ENCODE results near the gene KCTD17.

Gene KCTD17

DNA sequence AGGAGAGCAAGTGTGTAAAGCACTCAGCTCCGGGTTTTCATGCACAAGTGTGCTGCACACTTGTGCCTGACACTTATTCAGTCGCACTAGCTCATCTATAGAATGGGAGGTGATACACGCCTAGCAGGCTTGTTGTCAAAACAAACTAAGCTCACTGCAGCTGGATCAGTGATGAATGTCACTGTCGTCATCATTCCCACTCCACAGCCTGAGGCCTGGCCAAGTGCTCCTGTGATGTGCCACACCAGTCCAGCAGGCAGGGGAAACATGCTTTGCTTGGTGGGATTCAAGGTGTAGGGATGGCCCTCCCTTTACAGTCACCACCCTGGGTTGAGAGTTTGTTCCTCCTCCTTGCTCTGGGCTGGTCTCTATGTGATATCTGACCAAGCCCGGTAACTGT is 25.2 kb upstream of the KCTD17 start:
- H3K36me3 Mint-ChIP-seq (ENCODE audit: low read depth) = no peaks in the 10 kb centered on the region
- no peak overlapping the region for H3K4me3 Mint-ChIP-seq
- peaks cover 4% of the 10 kb centered on the region for H3K27me3 Mint-ChIP-seq
- peaks cover 2% of the 10 kb centered on the region for H3K4me1 Mint-ChIP-seq
- DNase-seq (no peak), ATAC-seq (no peak)
- H3K27ac Mint-ChIP-seq = no peak overlapping the region
- H3K9me3 Mint-ChIP-seq = no peaks in the 10 kb centered on the region

DNA sequence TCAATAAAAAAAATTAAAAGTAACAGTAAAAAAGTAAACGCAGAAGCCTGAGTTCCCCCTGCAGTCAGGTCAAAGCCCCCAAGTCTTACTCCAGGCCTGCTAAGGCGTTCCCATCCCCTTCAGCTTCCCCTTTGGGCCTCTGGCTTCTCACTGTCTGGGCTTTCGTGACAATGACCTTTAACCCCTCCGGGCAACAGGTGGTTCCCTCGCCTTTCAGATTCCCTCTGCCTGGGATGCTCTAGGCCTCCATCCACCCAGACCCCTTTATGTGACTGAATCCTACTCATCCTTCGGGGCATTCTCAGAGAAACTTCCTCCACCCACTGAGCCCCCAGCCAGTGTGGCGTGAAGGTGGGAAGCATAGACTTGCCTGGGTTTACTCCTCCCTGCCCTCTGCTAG is 24.0 kb upstream of the KCTD17 start:
- ATAC-seq (no peak), DNase-seq (no peak)
- H3K4me1 Mint-ChIP-seq = peaks cover 2% of the 10 kb centered on the region
- H3K27ac Mint-ChIP-seq = no peak overlapping the region
- no peaks in the 10 kb centered on the region for H3K9me3 Mint-ChIP-seq
- H3K27me3 Mint-ChIP-seq = no peaks in the 10 kb centered on the region
- no peak overlapping the region for H3K4me3 Mint-ChIP-seq
- H3K36me3 Mint-ChIP-seq (ENCODE audit: low read depth) = no peaks in the 10 kb centered on the region

DNA sequence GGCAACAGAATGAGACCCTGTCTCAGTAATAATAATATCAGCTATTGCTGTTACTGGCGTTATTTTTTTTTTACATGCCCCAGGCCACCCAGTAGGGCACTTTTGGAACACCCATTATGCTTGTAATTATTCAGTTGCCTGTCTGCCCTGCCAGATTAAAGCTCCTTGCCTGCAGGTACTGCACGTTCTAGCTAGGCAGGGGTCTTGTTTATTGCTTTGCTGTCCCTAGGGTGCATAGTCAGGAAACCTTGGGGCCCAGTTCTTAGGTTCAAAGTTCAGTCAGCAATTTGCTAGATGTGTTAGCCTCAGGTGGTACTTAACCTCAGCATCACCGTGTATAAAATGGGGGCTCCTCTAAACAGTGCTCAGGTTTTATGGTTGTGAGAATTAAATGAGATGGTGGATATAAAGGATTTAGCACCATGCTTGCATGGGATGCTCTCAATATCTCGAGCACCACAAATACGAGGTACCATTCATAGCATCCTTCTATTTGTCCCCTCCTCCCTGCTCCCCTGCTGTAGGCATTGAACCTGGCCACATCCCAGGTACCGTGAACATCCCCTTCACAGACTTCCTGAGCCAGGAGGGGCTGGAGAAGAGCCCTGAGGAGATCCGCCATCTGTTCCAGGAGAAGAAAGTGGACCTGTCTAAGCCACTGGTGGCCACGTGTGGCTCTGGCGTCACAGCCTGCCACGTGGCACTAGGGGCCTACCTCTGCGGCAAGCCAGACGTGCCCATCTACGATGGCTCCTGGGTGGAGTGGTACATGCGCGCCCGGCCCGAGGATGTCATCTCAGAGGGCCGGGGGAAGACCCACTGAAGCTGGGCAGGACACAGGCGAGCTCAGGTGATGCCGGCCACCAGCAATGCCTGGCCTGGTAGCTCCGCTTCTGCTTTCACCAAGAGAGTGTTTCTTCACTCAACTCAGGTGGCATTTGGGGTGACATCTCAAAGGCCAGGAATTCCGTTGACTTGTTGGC is 22.6 kb upstream of the KCTD17 start:
- no peaks in the 10 kb centered on the region for H3K36me3 Mint-ChIP-seq (ENCODE audit: low read depth)
- H3K27ac Mint-ChIP-seq = no peak overlapping the region
- H3K9me3 Mint-ChIP-seq = no peaks in the 10 kb centered on the region
- H3K4me3 Mint-ChIP-seq = no peak overlapping the region
- peaks cover 2% of the 10 kb centered on the region for H3K4me1 Mint-ChIP-seq
- DNase-seq = no peak
- ATAC-seq = no peak
- H3K27me3 Mint-ChIP-seq = no peaks in the 10 kb centered on the region

DNA sequence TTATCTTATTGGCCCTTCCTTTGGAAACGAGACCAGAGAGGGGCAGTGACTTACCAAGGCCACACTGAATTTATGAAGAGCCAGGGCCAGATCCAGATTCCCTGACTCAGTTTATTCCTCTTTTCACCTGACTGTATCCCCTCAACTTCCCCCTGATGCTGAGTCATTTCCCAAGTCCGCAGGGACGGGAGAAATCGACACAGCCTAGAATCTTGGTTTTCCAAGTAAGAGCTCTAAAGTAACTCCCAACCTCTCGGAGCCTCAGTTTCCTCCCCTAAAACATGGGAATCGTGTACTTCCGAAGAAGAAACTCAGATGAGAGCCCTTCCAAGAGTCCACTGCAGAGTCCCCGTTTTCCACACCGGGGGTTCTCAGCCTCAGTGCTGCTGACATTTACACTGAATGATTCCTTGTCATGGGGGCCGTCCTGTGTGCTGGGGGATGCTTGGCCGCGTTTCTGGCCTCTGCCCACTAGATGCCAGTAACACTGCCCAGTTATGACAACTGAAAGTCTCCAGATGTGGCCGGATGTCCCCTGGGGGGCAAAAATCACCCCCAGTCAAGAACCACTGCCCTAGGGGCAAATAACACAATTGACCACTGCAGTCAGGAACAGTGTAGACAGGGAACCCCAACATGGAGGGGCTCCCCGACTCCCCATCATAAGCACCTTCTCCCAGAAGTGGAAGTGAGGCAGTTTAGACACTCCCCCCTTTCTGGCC is 20.8 kb upstream of the KCTD17 start:
- H3K9me3 Mint-ChIP-seq = no peaks in the 10 kb centered on the region
- no peak for ATAC-seq
- H3K36me3 Mint-ChIP-seq (ENCODE audit: low read depth) = no peaks in the 10 kb centered on the region
- no peaks in the 10 kb centered on the region for H3K27me3 Mint-ChIP-seq
- no peak overlapping the region for H3K4me3 Mint-ChIP-seq
- DNase-seq = no peak
- no peak overlapping the region for H3K27ac Mint-ChIP-seq
- no peaks in the 10 kb centered on the region for H3K4me1 Mint-ChIP-seq

DNA sequence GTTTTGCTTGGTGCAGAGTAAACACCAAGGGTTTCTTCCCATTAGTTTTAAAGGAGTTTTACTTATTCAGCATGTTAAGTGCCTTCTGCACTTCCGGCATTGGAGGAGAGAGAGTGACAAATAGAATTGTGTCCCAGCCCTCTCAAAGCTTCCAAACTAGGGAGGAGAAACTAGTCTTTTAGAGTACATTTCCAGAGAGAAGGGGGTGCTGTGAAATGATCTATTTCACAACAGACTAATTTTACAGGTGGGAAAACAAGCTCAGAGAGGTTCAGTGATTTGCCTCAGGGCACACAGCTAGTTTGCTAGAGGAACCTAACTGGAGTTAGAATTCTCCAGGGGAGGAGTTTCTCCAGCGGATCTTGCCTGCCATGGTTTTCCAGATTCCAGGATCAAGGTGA is 19.4 kb upstream of the KCTD17 start:
- Mint-ChIP-seq H3K27me3 (peaks cover 7% of the 10 kb centered on the region), H3K4me1 (no peaks in the 10 kb centered on the region), H3K9me3 (no peaks in the 10 kb centered on the region), H3K27ac (no peak overlapping the region), H3K4me3 (no peak overlapping the region), H3K36me3 (ENCODE audit: low read depth) (no peaks in the 10 kb centered on the region)
- no peak for DNase-seq
- no peak for ATAC-seq

DNA sequence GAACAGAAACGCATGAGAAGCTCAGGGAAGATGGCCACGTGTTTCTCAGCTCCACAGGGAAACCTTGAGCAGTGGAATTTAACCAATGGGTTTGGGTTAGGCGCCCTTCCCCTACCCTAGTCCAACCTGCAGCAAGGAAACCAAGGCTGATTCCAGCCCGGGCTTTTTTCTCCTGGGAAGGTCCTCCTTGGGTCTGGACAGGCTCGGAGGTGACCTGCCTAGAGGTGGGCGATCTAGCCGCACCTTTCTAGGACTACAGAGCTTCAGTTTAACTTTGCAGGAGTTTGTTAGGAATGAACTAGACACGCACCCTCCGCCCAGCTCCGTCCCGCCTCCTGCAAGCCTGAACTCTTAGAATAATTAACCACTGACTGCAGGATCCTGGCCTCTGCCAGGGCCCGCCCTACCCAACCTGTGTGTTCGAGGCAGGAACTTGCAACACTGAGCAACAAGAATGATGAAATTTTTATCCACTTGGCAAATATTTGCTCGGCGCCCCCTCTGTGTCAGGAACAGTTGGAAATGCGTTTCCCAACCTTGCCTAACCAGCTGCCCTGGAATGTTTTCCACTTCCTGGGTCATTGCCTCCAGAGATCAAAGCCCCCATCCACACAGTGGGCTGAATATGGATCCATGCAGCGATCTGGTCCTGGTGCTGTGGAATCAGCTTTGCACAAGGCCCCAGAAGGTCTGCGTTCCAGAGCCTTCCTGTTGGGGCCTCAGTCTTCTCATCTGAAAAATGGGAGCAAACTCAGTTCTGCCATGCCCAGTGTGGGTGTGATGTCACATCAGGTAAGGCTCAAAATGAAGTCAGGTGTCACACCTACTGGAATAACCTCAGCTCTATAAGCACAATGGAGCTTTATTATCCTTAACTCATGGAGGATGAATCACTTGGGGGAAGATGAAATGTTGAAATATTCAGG is 18.7 kb upstream of the KCTD17 start:
- Mint-ChIP-seq H3K27me3 (peaks cover 9% of the 10 kb centered on the region), H3K4me3 (no peak overlapping the region), H3K27ac (no peak overlapping the region), H3K4me1 (no peaks in the 10 kb centered on the region), H3K36me3 (ENCODE audit: low read depth) (no peaks in the 10 kb centered on the region), H3K9me3 (no peaks in the 10 kb centered on the region)
- ATAC-seq (no peak), DNase-seq (no peak)

DNA sequence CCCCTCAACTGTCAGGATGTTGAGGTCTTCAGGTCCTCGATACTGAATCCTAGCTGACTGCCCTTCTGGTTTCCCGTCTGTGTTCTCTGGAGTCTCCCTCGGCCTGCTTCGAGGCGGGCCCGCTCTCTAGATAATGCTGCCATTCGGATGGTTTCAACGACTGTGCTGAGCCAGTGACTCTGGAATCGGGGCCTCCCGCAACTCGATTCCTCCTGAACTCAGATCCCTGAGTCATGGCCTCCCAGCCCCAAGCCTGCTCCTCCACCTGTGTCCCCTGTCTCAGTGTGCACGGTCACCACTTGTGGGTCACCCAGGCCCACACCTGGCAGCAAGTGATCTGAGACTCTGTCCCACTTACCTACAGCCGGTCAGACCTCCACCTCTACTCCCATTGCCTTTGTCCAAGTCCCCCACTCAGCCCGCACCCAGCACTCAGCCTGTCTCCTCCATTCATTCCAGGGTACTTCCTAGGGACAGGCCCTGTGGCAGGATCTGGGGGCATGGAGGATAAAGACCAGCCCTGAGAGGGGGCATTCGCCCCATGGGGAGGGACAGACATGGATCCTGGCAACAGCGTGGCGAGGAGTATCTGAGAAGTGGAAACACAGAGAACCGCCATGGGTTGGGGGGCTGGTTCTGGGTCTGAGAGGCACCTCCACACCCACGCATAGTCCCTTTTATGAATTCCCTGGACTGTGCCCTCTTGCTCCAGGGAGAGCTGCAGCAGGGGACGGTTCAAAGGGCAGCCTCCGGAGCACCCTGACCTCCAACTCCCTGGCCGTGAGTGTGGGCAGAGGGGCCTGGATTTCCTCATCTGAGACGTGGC is 17.7 kb upstream of the KCTD17 start:
- H3K4me1 Mint-ChIP-seq = no peaks in the 10 kb centered on the region

DNA sequence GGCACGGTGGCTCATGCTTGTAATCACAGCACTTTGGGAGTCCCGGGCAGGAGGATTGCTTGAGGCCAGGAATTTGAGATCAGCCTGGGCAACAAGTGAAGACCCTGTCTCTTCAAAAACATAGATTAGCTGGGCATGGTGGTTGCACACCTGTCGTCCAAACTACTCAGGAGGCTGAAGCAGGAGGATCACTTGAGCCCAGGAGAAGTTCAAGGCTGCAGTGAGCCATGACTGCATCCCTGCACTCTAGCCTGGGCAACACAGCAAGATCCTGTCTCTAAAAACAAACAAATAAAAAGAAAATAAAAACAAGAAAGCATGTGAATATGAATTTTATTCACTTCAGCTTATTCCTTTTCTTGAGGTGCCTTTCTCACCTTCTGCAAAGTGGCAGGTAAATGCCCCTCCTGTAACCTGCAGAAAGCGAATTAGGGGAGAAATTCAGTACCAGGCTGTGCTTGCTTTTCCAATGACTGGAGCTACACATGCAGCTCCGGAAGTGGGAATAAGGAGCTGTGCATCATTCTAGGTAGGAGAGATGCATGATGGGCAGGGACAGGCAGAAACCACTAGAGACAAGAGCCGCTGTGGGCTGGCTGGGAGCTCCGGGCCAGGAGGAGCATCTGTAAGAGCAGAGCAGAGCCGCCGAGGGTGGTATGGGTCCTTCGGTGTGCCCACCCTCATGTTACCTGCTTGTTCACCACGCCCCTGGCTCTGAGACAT is 14.7 kb upstream of the KCTD17 start:
- Mint-ChIP-seq H3K36me3 (ENCODE audit: low read depth) (no peaks in the 10 kb centered on the region), H3K27ac (no peak overlapping the region), H3K4me1 (peaks cover 9% of the 10 kb centered on the region), H3K9me3 (no peaks in the 10 kb centered on the region), H3K4me3 (no peak overlapping the region), H3K27me3 (peaks cover 9% of the 10 kb centered on the region)
- ATAC-seq (no peak), DNase-seq (no peak)

More for the DNA sequence above, 17.7 kb upstream of the KCTD17 start:
- peaks cover 9% of the 10 kb centered on the region for H3K27me3 Mint-ChIP-seq
- ATAC-seq (peak; percentile 24), DNase-seq (no peak)
- no peak overlapping the region for H3K27ac Mint-ChIP-seq
- no peaks in the 10 kb centered on the region for H3K9me3 Mint-ChIP-seq
- H3K4me3 Mint-ChIP-seq = no peak overlapping the region
- no peaks in the 10 kb centered on the region for H3K36me3 Mint-ChIP-seq (ENCODE audit: low read depth)

DNA sequence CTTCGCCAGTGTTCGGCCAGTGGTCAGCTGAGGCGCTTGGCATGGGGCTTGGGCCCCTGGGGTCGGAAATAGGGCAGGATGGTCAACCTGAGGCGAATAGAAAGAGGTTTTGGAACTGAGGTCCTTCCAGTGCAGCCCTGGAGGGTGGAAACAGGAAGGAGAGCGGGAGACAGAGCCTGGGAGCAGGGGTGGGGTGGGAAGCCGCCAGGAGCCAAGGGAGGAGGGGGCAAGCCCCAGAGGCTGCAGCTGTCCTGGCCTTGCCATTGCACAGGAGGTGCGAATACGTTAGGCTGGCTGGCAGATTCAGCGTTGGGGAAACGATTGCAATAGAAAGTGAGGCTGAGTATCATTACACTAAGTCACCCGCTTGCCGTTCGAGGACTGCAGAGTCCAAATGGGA is 13.9 kb upstream of the KCTD17 start:
- Mint-ChIP-seq H3K4me1 (peaks cover 9% of the 10 kb centered on the region), H3K9me3 (no peaks in the 10 kb centered on the region), H3K4me3 (no peak overlapping the region), H3K36me3 (ENCODE audit: low read depth) (no peaks in the 10 kb centered on the region), H3K27ac (no peak overlapping the region), H3K27me3 (peaks cover 9% of the 10 kb centered on the region)
- DNase-seq (no peak), ATAC-seq (no peak)

DNA sequence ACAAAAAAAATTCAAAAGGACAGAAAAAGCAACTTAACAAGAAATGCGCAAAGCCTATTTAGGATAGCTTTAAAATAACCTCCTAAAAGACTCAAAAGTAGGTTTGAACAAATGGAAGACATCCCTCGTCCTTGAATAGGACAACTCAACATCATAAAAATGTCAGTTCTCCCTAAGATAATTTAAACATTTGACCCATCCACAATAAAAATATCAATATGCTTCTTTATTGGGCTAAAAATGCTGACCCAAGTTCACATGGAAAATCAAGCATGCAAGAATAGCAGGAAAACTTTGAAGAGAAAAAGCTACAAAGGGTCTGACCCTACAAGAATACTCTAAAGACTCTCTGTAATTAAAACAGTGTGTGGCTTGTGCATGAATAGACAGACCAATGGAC is 12.1 kb upstream of the KCTD17 start:
- DNase-seq (no peak), ATAC-seq (no peak)
- Mint-ChIP-seq H3K36me3 (ENCODE audit: low read depth) (no peaks in the 10 kb centered on the region), H3K27me3 (peaks cover 9% of the 10 kb centered on the region), H3K27ac (no peak overlapping the region), H3K4me1 (peaks cover 10% of the 10 kb centered on the region), H3K9me3 (no peaks in the 10 kb centered on the region), H3K4me3 (no peak overlapping the region)

DNA sequence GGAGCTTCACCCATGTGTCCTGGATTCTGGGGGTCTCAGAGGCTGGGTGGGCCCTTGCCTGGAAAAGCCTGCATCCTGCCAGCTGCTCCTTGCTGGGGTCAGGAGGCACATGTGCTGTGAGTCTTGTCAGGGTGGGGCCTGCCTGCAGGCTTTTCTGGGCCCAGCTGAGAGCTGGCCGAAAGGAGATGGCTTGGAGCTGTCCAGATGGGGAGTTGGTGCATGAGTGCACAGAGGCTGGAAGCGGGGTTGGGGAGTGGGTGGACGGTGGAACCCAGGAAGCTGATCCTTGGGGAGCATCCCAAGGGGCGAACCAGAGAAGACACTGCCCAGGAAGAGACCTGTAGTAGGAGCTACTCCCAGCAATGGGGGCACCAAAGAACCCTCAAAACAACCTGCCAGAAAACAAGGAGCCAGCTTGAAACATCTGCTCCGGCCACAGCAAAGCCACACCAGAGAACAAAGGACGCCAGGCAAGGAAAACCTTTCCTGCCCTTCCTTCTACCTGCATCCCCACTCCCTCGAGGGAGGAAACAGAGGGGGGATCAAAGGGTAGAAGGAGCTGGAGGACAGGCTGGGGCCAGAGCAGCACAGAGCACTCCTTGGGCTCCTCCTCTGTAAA is 8.2 kb upstream of the KCTD17 start:
- Mint-ChIP-seq H3K9me3 (no peaks in the 10 kb centered on the region), H3K27ac (no peak overlapping the region), H3K27me3 (peaks cover 4% of the 10 kb centered on the region), H3K4me1 (peaks cover 25% of the 10 kb centered on the region), H3K4me3 (no peak overlapping the region), H3K36me3 (ENCODE audit: low read depth) (no peaks in the 10 kb centered on the region)
- ATAC-seq (no peak), DNase-seq (no peak)

DNA sequence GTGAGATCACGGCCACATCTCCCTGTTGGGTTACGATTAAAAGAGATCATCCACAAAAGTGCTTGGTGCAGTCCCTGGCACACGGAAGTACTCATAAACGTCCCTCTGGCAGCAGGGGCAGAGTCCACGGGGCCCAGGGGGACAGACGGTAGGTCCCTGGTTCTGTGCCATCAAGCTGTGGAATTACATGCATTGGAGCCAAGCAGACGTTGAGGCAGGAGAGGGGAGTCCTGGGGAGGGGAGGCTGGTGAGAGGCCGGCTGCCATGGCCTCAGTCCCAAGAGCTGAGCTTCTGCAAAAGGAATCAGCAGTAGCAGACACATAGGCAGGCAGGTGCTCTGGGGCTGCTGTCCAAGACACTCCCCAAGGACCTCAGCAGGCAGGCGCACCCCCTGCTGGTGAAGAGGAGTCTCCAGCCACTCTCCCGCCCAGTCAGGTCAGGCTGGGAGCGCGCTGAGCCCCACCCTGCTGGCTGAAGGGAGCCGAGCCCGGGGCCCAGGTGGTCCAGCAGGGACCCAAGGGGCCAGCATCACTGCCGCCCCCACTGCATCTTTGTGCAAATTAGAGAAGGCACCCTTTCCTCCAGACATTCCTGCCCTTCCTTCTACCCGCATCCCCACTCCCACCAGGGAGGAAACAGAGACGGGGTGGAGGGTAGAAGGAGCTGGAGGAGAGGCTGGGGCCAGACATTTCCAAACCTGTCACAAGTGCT is 7.6 kb upstream of the KCTD17 start:
- H3K27me3 Mint-ChIP-seq = peaks cover 4% of the 10 kb centered on the region
- ATAC-seq (peak; percentile 83), DNase-seq (peak; percentile 57)
- H3K27ac Mint-ChIP-seq = no peak overlapping the region
- H3K4me1 Mint-ChIP-seq = peaks cover 25% of the 10 kb centered on the region
- no peaks in the 10 kb centered on the region for H3K36me3 Mint-ChIP-seq (ENCODE audit: low read depth)
- no peak overlapping the region for H3K4me3 Mint-ChIP-seq
- no peaks in the 10 kb centered on the region for H3K9me3 Mint-ChIP-seq

Data from activated naive CD8-positive, alpha-beta T cell treated with anti-CD3 and anti-CD28 coated beads, Interleukin-2, amount 50 U/mL, for 24 hours (primary cell).